HG03108 (cell line): ENCODE measurements around the gene MFSD6.

Source experiments
- ATAC-seq: cut with Tn5 transposase; IDR thresholded peaks from one replicate; pipeline ENCODE4 v1.9.1; 2021; ENCODE audit warnings: moderate library complexity; ENCODE audit not compliant: unreplicated experiment

MFSD6 gene

GRCh38 chr2:190528521-190529001, 120.4 kb downstream of the MFSD6 start:
- ATAC-seq: no peak

GRCh38 chr2:190529486-190530247, 121.5 kb downstream of the MFSD6 start:
- no peak for ATAC-seq

GRCh38 chr2:190530248-190530900, 122.2 kb downstream of the MFSD6 start:
- no peak for ATAC-seq

GRCh38 chr2:190532581-190532980, 124.4 kb downstream of the MFSD6 start:
- no peak for ATAC-seq

- ATAC-seq: no peak
Measured at GRCh38 chr2:190533175-190533967, 125.2 kb downstream of the MFSD6 start.

GRCh38 chr2:190533968-190534309, 125.8 kb downstream of the MFSD6 start:
- ATAC-seq: peak; percentile 21

GRCh38 chr2:190534310-190535120, 126.4 kb downstream of the MFSD6 start, which contains the start of gene NEMP2:
Gene NEMP2 (minus strand): TSS chr2:190534722. CDS start chr2:190534655, 67 bp downstream.
- peak; percentile 65 for ATAC-seq

- no peak for ATAC-seq
Measured at GRCh38 chr2:190535121-190535439, 126.9 kb downstream of the MFSD6 start.

GRCh38 chr2:190535586-190535985, 127.4 kb downstream of the MFSD6 start:
- ATAC-seq: no peak

GRCh38 chr2:190537765-190538164, 129.6 kb downstream of the MFSD6 start:
- no peak for ATAC-seq

GRCh38 chr2:190538201-190538600, 130.0 kb downstream of the MFSD6 start:
- no peak for ATAC-seq

GRCh38 chr2:190540048-190540447, 131.9 kb downstream of the MFSD6 start:
- ATAC-seq: no peak

GRCh38 chr2:190545093-190545492, 136.9 kb downstream of the MFSD6 start:
- ATAC-seq: no peak

- no peak for ATAC-seq
Measured at GRCh38 chr2:190545555-190546385, 137.6 kb downstream of the MFSD6 start.

GRCh38 chr2:190546734-190547133, 138.6 kb downstream of the MFSD6 start:
- no peak for ATAC-seq

GRCh38 chr2:190547886-190548285, 139.7 kb downstream of the MFSD6 start:
- no peak for ATAC-seq

- ATAC-seq: no peak
Measured at GRCh38 chr2:190550137-190550536, 142.0 kb downstream of the MFSD6 start.
